GM18909 (cell line): ENCODE measurements around the gene FIGLA.

ENCODE experiments used
- ATAC-seq: cut with Tn5 transposase; IDR thresholded peaks from one replicate; pipeline ENCODE4 v1.9.1; 2021; ENCODE audit warnings: mild to moderate bottlenecking; ENCODE audit not compliant: unreplicated experiment, poor library complexity

Gene FIGLA, protein sequence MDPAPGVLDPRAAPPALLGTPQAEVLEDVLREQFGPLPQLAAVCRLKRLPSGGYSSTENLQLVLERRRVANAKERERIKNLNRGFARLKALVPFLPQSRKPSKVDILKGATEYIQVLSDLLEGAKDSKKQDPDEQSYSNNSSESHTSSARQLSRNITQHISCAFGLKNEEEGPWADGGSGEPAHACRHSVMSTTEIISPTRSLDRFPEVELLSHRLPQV

GRCh38 chr2:70790136-70790828 lies at the start of gene FIGLA:
FIGLA (minus strand) TSS chr2:70790643; CDS start chr2:70790638, 5 bp downstream.
- ATAC-seq, result no peak

DNA sequence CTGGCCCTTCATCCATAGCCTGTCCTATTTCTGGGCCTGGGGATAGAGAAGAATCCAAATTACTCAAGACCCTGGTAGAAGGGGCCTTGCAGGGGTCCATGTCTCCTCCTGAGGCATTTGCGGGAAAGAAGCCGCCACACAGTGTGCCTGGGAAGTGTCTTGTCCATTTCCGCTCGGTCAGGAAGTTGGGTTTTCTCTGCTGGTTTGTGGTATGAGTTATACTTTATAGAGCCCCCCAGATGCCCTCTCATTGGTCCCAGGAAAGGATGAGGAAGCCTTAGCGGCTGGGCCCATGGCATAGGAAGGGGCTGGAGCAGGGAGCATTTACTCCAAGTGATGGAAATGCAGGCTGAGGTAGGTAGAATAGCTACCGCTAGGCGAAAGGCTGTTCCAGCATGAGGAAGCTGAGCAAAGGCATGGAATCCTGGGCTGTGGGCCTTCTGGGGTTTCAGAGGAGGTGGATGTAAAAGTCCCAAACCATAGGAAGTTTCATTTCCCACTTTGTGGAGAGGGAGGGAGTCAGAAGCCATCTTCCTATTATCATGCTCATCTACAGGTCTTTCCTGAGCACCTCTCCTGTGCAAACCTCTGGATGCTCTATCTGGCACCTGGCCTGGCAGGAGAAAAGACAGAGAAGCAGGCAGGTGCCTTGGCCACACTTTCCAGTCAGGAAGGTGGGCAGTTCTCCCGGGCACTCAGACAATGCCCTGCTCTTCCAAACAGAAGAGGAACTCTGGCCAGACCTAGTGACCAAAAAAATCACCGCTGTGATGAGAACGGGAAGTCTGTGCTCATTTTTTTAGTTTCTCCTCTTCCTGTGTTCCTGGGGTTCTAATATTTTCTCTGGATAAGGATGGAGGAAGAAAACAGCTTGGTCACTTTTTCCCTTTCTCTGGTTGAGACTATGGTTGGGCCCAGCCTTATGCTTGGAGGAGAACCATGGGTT lies 47.8 kb upstream of the FIGLA start:
- no peak for ATAC-seq

DNA sequence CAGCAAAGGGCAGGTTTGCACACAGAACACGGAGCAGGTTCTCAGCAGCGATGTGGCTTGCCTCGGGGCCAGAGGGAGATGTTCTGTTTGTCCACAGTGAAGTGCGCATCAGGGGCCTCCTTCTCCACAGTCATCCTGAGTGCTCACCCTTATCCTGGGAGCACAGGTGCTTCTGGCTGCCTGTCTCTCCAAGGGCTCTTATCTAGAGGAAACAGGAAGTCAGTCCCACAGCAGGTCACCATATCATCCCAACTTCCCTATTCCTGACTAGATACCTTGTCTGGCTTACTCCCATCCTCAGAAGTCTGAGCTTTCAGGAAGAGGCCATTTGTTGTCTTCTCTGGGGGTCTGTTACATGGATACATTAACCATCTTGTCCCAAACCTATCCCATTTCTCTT lies 45.2 kb upstream of the FIGLA start, which contains the start of gene CD207:
Gene CD207 (minus strand): TSS at position 174 of the 400 bp plus-strand sequence. CDS start 40 bp downstream, at position 134.
- no peak for ATAC-seq

DNA sequence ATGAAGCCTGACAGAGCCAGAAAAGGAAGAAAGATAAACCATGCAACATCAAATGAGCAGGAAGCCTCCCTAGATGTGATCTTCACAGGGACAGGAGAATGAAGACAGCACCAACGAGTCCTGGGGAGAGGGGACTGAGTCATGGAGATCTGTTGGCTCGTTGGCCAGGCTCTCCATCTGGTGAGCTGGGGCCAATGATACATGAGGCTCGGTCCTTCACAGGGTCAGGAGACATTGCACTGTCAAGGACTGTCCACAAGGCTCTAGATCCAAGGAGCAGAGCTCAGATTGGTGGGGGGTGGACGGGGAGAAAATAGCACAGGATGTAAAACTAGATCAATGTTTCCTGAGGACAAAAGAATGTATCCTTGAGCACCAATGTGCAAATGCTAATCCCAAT lies 44.4 kb upstream of the FIGLA start:
- no peak for ATAC-seq

DNA sequence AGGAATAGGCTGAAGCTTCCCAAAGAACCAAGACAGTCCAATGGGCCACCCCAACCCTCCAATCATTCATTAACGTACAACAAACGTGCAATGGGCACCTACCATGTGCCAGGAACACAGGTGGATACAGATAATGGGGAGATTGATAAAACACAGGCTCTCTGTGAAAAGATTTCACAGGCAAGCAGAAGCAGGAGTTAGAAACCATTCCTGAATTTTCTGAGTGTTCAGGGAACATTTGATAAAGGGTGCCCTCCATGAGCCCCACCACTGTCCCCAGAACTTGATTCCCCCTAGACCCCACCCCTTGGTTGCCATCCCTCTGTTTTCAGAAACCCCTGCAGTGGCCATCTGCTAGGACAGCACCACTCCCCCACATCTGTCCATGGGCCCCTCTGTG lies 43.7 kb upstream of the FIGLA start:
- ATAC-seq, result no peak

GRCh38 chr2:70833246-70833645 lies 42.8 kb upstream of the FIGLA start:
- ATAC-seq, result no peak

DNA sequence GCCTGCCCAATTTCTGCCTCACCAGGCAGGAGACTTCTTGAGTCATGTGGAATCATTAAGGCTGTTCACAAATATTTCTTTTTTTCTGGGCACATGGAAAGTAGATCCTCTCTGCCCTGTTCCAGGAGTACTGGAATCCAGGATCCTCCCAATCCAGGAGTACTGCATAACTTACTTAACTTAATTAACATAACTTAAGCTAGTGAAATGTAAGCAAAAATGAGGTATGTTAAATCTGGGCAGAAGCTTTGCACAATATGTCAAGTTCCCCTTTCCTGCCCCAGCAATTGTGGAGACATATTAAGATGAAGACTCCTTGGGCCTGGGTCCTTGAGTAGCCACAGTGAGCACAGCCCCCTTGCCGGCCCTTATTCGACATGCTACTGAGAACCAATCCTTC lies 41.9 kb upstream of the FIGLA start:
- no peak for ATAC-seq

DNA sequence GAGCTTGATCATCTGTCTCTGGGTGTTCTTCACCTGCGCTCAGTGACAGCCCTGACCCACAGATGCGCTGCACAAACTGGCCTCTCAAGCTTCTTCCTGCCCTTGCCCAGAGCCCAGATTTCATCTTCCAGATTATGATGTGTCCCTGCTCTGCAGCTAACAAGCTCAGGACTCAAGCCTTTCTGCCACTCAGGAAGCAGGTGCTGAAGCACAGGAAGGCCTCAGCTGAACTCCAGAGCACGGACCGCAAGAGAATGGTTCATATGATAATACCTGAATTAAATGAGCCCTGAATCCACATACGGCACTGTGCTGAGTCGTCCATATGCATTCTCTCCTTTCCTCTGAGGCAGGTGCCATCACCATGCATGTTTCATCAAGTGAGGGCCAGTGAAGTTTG lies 41.4 kb upstream of the FIGLA start:
- no peak for ATAC-seq

- ATAC-seq, result no peak
Measured at GRCh38 chr2:70830366-70830765, 39.9 kb upstream of the FIGLA start.

DNA sequence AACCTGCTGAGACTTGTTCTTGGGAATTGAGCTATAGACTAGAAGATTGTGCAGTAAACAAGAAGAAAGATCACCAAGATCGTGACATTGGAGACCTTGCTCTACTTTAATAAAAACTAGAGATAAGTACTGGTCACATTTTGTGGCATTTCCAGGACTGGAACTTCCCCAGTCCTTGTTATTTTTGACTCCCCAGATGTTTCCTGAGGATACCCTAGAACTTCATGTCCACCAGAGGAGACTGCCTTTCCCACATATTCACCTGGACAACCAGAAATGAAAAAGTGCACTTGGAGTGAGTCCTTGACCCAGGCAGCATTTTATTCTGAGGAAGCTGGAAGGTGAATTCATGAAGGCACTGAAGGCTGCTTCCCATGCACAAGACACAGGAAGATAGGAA lies 39.5 kb upstream of the FIGLA start:
- ATAC-seq, result no peak

DNA sequence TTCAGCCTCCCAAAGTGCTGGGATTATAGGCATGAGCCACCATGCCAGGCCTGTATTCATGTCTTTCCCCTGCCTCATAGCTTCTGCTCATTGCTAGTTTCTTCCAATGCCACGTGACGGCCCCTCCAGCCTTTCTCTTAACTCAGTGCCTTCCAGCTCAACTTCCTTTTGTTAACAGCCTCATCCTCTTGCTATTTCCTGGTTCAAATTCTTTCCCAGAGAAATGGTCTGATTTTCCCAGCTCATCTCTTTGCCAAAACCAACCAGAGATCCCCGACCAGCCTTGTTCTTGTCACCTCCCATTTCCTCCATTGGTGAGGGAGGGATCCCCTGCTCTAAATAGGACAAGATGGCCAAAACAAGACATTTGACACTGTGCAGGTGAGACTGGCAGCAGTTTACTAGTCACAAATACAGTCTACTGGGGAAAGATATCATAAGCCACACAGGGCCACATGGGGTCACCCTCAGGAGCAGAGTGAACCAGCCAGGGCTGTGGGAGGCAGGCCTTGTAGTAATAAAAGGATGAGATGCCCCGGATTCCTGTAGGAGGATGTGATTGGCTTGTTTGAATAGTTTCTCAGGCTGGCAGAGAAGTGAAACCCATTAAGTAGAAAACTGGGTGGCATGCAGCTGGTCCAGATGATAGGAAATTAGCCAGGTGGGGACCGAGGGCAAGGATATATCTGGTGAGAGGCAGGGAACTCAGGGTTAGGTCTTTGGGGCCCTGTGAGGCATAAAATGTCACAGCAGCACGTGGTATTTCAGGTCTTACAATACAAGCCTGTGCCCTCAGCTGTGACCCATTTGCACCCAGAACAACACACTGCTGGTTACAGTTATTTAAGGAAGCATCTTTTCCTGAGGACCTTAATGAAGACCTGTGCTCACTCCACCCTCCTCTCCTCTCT lies 38.7 kb upstream of the FIGLA start:
- ATAC-seq, result no peak

DNA sequence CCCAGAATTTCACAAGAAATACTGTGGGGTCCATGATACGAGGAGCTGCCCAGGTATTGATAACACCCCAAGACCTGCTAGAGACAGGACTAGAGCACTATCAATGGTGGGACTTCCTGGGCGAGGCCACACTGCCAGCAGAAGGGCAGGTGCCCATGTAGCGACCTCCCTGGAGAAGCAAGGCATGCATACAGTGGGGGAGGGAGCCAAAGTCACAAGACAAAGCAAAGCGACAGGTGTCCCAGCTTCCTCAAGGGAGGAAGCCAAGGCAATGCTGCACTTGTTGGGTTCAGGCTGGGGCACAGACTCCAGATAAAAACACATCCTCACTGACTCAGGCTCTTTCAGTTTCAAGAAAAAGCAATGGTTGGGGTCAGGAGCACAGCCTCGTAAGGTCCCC lies 37.7 kb upstream of the FIGLA start:
- no peak for ATAC-seq

- no peak for ATAC-seq
Measured at GRCh38 chr2:70827388-70827787, 36.9 kb upstream of the FIGLA start.

DNA sequence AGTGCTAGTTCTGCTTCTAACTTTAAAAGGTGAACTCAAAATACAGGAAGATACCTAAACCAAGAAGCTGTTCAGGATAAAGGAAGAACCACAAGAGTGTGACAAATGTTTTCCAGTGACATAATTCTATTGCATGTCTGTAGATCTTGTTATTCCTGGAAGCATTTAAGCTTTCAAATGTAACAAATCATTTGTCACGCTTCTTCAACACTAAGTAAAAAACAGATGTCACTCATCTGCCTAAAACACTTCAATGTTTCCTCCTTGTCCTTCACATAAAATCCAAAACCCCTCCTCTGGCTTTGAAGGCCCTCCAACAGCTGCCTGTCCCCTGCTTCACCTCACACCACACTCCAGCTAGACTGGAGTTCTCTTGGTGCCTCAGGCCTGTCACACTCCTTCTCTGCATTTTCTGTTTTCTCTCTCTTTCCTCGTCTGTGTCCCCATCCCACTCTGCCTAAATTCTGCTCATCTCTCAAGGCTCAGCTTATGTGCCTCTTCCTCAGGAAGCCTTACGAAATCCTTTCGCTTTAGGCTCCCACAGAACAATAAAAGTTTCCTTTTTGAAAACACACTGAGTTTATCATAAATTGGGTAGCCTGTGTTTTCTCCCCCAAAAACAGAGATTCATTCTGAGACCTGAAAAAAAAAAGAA lies 36.4 kb upstream of the FIGLA start:
- ATAC-seq, result no peak

DNA sequence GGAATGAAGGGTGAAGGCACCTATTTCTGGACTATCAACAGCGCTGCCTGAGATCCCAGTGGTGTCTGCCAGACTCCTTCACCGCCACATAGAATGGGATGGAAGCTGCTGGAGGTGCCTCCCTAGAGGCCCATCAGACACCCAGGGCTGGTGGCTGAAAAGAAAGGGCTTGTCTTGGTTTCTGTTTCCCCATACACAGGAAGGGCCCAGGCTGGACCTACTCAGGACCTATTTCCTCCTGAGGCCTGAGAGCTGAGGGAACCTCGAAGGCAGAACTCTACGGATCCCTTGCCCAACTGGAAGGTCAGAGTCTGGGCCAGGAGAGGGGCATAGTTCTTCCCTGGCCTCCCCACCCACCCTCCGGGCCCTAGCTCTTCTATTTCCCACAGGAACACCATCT lies 32.8 kb upstream of the FIGLA start:
- no peak for ATAC-seq

DNA sequence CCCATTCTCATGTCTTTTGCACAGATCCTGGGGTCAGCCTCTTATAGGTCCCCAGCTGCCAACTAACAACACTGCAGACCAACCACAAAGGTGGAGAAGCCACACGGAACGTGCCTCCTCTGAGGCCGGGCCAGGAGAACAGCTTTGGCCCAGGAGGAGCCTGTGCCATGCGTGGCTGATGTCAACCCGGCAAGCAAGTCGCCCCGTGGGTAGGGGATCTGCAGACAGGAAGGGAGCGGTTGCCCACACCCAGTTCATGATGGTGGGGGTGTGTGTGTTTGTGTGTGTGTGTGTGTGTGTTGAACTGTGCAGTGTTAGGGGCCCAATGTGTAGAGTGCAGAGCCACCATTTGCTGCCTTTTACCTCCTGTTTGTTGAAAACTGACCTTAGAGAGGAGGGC lies 32.4 kb upstream of the FIGLA start:
- no peak for ATAC-seq

- ATAC-seq, result no peak
Measured at GRCh38 chr2:70820499-70820898, 30.1 kb upstream of the FIGLA start, which contains the start of gene CLEC4F. CLEC4F (minus strand) TSS chr2:70820599; CDS start chr2:70820523, 76 bp downstream.

GRCh38 chr2:70817284-70817954 lies 27.0 kb upstream of the FIGLA start:
- no peak for ATAC-seq

DNA sequence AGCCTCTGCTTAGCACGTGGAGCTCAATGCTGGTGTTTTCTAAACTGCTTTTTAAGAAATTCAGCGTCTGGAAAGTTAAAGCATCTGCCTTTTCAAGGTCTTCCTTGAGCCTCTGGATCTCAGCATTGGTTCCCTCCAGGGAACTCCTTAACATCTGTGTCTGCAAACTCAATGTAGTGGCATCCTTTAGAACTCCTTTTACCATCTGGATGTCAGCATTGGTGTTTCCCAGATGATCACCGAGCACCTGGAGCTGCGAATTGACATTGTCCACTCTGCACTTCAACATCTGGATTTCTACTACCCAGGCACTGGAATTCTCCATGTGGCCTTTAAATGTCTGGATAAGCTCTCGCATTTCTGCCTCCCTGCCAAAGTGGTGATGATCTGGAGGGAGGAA lies 26.3 kb upstream of the FIGLA start:
- no peak for ATAC-seq
